ENCODE measurements around the gene SPEF2. TPM values are rescaled to one million over a fixed set of nuclear protein-coding genes. Genes with fewer than 3 reads are reported as not detected.

SPEF2 gene
- total RNA-seq, 1 donor from 2014 or later, result 12.1 TPM

DNA sequence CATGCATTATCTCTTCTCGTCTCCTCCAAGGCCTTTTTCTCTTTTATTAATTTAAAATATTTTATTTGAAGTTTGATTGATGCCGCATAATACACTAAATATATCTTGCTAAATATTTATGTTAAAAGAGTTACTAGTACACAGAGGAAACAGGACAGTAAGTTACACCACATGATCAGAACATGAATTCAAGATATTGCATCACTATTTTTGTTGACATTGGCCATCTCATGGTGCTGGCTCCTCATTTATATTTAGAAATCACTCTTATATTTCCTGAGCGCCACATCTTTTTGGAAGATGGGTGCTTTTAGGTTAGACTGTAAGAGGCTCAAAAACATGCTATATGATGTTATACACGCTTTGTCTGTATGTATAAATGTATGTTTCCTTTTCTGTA lies 23.0 kb downstream of the SPEF2 start:
- Mint-ChIP-seq H3K4me1 (no peaks in the 10 kb centered on the region), H3K36me3 (peaks cover 16% of the 10 kb centered on the region), H3K4me3 (no peak overlapping the region), H3K27me3 (ENCODE audit: low read depth) (no peaks in the 10 kb centered on the region), H3K9me3 (peaks cover 10% of the 10 kb centered on the region), H3K27ac (no peak overlapping the region)
- no peak for DNase-seq (ENCODE audit: low spot score in 2 of 2, unreplicated experiment in 2 of 2)
- TF ChIP-seq, protein P1, sequence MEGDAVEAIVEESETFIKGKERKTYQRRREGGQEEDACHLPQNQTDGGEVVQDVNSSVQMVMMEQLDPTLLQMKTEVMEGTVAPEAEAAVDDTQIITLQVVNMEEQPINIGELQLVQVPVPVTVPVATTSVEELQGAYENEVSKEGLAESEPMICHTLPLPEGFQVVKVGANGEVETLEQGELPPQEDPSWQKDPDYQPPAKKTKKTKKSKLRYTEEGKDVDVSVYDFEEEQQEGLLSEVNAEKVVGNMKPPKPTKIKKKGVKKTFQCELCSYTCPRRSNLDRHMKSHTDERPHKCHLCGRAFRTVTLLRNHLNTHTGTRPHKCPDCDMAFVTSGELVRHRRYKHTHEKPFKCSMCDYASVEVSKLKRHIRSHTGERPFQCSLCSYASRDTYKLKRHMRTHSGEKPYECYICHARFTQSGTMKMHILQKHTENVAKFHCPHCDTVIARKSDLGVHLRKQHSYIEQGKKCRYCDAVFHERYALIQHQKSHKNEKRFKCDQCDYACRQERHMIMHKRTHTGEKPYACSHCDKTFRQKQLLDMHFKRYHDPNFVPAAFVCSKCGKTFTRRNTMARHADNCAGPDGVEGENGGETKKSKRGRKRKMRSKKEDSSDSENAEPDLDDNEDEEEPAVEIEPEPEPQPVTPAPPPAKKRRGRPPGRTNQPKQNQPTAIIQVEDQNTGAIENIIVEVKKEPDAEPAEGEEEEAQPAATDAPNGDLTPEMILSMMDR (IDR thresholded peaks at IDR 0.05; ENCODE audit: unreplicated experiment), result no peak

DNA sequence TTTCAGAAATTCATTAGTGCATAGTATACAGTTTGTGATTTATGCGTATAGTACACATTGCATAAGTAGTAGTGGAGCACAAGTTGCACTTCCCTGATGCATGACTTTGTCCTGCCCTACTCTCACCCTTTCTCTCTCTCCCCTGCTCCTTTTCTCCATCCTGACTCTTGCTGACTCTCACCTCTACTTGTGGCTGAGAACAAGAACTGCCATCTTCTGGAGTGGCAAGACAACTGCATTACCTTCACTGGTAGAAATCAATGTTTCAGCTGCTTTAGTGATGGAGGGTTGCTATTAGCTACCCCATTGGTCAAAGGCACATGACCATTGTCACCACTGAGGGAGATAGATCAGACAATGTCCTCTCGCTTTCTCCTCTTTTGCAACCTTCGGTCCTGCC lies 26.9 kb downstream of the SPEF2 start:
- no peak overlapping the region for H3K4me3 Mint-ChIP-seq
- no peaks in the 10 kb centered on the region for H3K9me3 Mint-ChIP-seq
- peaks cover 3% of the 10 kb centered on the region for H3K36me3 Mint-ChIP-seq
- H3K27me3 Mint-ChIP-seq (ENCODE audit: low read depth), result no peaks in the 10 kb centered on the region
- TF ChIP-seq, protein P1 (IDR thresholded peaks at IDR 0.05; ENCODE audit: unreplicated experiment), result no peak
- H3K4me1 Mint-ChIP-seq, result peaks cover 3% of the 10 kb centered on the region
- no peak for DNase-seq (ENCODE audit: low spot score in 2 of 2, unreplicated experiment in 2 of 2)
- H3K27ac Mint-ChIP-seq, result no peak overlapping the region

DNA sequence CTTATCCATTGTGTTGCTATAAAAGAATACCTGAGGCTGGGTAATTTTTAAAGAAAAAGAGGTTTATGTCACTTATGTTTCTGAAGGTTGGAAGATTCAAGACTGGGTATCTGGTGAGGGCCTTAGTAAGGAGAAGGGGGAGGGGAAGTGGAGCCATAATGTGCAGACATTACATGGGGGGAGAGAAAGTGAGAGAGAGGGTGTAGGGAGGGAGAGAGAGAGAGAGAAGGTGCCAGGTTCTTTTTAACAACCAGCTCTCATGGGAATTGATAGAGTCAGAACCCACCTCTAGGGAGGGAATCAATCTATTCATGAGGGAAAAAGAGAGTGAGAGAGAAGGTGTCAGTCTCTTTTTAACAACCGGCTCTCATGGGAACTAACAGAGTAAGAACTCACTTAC lies 29.5 kb downstream of the SPEF2 start:
- Mint-ChIP-seq H3K27me3 (ENCODE audit: low read depth) (no peaks in the 10 kb centered on the region), H3K4me1 (peaks cover 3% of the 10 kb centered on the region), H3K27ac (no peak overlapping the region), H3K4me3 (no peak overlapping the region), H3K36me3 (peaks cover 3% of the 10 kb centered on the region), H3K9me3 (no peaks in the 10 kb centered on the region)
- TF ChIP-seq, protein P1 (IDR thresholded peaks at IDR 0.05; ENCODE audit: unreplicated experiment), result no peak
- no peak for DNase-seq (ENCODE audit: low spot score in 2 of 2, unreplicated experiment in 2 of 2)

DNA sequence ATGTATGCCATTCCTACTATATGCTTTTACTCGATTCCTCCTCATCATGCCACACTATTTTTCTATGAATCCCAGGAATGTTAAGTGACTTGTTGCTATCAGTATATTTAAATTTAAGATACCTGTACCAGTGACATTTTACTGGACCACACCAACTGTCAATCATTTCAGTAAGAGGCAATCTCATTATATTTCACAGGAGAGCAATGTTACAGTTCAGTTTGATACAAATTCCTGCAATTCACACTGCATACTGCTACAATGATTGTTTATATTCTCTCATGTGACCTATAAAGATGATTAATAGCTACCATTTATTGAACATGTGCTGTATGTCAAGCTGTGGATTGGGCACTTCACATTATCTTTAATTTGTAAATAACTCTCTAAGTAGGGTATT lies 30.0 kb downstream of the SPEF2 start:
- Mint-ChIP-seq H3K27me3 (ENCODE audit: low read depth) (no peaks in the 10 kb centered on the region), H3K36me3 (peaks cover 3% of the 10 kb centered on the region), H3K4me1 (peaks cover 3% of the 10 kb centered on the region), H3K27ac (no peak overlapping the region), H3K9me3 (no peaks in the 10 kb centered on the region), H3K4me3 (no peak overlapping the region)
- no peak for DNase-seq (ENCODE audit: low spot score in 2 of 2, unreplicated experiment in 2 of 2)
- TF ChIP-seq, protein P1 (IDR thresholded peaks at IDR 0.05; ENCODE audit: unreplicated experiment), result no peak

DNA sequence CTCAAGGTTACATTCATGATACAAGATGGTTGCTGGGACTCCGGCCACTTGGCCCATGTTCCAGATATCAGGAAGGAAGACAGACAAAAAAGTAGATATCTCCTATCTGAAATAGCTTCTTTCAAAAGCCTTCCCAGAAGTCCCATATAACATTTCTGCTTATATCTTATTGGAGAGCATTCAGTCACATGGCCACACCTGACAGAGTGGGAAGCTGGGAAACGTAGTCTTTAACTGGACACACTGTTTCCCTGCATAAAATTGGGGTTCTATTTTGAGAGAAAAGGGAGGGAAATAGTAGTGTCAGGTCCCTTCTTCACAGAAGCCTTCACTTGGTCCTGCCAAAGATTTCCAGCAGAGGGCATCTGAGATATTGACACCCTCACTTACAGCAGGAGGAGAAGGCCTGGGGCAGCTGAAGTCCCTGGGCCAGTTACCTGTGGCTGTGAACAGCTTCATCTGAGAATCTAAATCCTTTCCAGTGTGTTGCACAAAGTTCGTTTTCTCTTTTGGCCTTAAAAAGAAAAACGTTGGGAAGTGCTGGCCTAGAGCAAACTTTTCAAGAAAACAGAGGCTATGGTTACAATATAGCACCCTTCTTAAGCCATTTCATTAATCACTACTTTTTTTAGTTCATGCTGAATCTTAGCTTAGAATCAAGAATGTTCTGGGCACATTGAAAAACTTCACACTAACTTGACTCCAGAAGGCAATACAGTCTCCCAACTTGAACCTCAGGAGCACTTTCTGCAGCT lies 33.5 kb downstream of the SPEF2 start:
- no peaks in the 10 kb centered on the region for H3K36me3 Mint-ChIP-seq
- no peak overlapping the region for H3K27ac Mint-ChIP-seq
- TF ChIP-seq, protein P1 (IDR thresholded peaks at IDR 0.05; ENCODE audit: unreplicated experiment), result no peak
- H3K9me3 Mint-ChIP-seq, result no peaks in the 10 kb centered on the region
- H3K27me3 Mint-ChIP-seq (ENCODE audit: low read depth), result no peaks in the 10 kb centered on the region
- peaks cover 3% of the 10 kb centered on the region for H3K4me1 Mint-ChIP-seq
- H3K4me3 Mint-ChIP-seq, result no peak overlapping the region
- no peak for DNase-seq (ENCODE audit: low spot score in 2 of 2, unreplicated experiment in 2 of 2)
